Large intestine (tissue), 3 donors: Measurements from ENCODE around the gene AKNA. TPM values are rescaled to one million over a fixed set of nuclear protein-coding genes. Genes with fewer than 3 reads are reported as not detected.
"Not testable (repeated sequence)": the region's sequence is repeated elsewhere in the genome, so short reads cannot be mapped to it uniquely, and the experiment has no call there.

Experiments
- DNase-seq, 2 donors: peaks; one replicate each; pipeline versions ENCODE4 v3.0.0 to v3.0.0-alpha.2; 2013
- H3K27ac ChIP-seq: one replicate; pipeline ENCODE4 v1.5.1; 2013; ENCODE audit warnings: low read length
- H3K27me3 ChIP-seq: 2 replicates; pipeline ENCODE4 v1.6.1; 2013; ENCODE audit warnings: low read length; ENCODE audit not compliant: control insufficient read depth, insufficient read depth
- H3K36me3 ChIP-seq: 2 replicates; pipeline ENCODE4 v1.6.1; 2013; ENCODE audit warnings: low read length; ENCODE audit not compliant: control insufficient read depth, insufficient read depth
- H3K4me1 ChIP-seq: one replicate; pipeline ENCODE4 v1.6.1; 2013; ENCODE audit warnings: low read length; ENCODE audit not compliant: control insufficient read depth, insufficient read depth
- H3K4me3 ChIP-seq: one replicate; pipeline ENCODE4 v1.5.1; 2013; ENCODE audit warnings: low read length
- H3K9me3 ChIP-seq: one replicate; pipeline ENCODE4 v1.6.1; 2013; ENCODE audit warnings: mild to moderate bottlenecking, low read depth, low read length, moderate library complexity; ENCODE audit not compliant: control insufficient read depth
- WGBS: methylation state at CpG from one replicate; pipeline ENCODE4 v1.1.5; 2013; ENCODE audit warnings: low lambda C conversion rate; ENCODE audit not compliant: insufficient coverage; 5-methylcytosine and 5-hydroxymethylcytosine counted together
- polyA plus RNA-seq: library from polyadenylated mRNA; unstranded; fragments of 120-200 nt; gene quantifications from one replicate; pipeline ENCODE4 v1.2.1, GENCODE V29; 2013

The AKNA gene
- polyA plus RNA-seq, 1 donor: 12.0 TPM

DNA sequence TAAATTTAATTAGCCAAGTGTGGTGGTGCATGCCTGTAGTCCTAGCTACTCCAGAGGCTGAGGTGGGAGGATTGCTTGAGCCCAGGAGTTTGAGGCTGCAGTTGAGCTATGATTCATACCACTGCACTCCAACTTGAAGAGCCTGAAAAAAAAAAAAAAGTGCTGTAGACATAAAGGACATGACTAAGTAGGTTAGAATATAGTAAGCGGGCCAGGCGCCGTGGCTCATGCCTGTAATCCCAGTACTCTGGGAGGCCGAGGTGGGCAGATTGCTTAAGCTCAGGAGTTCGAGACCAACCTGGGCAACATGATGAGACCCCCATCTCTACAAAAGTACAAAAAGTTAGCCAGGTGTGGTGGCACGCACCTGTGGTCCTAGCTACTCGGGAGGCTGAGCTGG, 67.1 kb downstream of the AKNA start:
- not testable (repeated sequence) for H3K9me3 ChIP-seq, DNase-seq, H3K27ac ChIP-seq, H3K4me3 ChIP-seq, H3K27me3 ChIP-seq, H3K36me3 ChIP-seq, H3K4me1 ChIP-seq
- no CpG with 5 or more reads among the region's 7 CpGs for WGBS

DNA sequence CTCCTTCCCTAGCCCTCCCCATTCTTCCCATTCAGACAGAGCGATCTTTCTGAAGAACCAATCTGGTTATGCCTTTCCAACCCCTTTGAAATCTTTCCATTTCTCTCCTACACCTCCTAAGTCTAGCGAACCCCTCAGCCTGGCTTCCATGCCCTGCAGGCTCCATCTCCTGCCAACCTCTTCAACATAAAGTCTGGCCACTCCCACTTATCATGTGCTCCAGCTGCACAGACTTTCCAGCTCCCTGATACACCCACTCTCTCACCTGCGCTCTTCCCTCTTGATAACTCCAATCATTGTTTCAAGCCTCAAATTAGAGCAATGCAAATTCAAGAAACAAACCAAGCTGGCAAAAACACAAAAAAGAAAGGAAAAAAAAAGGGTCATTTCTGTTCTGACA, 68.6 kb downstream of the AKNA start:
- WGBS: no CpG with 5 or more reads among the region's 3 CpGs
- peaks cover 2% of the 10 kb centered on the region for H3K4me1 ChIP-seq
- H3K27me3 ChIP-seq: no peaks in the 10 kb centered on the region
- no peak overlapping the region for H3K27ac ChIP-seq
- no peaks in the 10 kb centered on the region for H3K36me3 ChIP-seq
- no peaks in the 10 kb centered on the region for H3K9me3 ChIP-seq
- H3K4me3 ChIP-seq: no peak overlapping the region
- DNase-seq: no peak

DNA sequence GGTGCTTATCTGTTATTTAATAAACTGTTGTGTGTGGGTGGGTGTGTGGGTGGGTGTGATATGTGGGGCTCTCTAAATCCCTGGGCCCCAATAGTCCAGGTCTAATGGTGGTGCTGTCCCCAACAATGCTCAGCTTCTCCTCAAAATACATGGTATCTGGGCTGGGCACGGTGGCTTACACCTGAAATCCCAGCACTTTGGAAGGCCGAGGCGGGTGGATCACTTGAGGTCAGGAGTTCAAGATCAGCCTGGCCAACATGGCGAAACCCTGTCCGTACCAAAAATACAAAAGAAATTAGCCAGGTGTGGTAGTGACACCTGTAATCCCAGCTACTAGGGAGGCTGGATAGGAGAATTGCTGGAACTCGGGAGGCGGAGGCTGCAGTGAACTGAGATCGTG, 69.4 kb downstream of the AKNA start:
- Histone ChIP-seq H3K27me3 (no peaks in the 10 kb centered on the region), H3K9me3 (no peaks in the 10 kb centered on the region), H3K27ac (no peak overlapping the region), H3K36me3 (no peaks in the 10 kb centered on the region), H3K4me1 (peaks cover 2% of the 10 kb centered on the region), H3K4me3 (no peak overlapping the region)
- no CpG with 5 or more reads among the region's 8 CpGs for WGBS
- no peak for DNase-seq

DNA sequence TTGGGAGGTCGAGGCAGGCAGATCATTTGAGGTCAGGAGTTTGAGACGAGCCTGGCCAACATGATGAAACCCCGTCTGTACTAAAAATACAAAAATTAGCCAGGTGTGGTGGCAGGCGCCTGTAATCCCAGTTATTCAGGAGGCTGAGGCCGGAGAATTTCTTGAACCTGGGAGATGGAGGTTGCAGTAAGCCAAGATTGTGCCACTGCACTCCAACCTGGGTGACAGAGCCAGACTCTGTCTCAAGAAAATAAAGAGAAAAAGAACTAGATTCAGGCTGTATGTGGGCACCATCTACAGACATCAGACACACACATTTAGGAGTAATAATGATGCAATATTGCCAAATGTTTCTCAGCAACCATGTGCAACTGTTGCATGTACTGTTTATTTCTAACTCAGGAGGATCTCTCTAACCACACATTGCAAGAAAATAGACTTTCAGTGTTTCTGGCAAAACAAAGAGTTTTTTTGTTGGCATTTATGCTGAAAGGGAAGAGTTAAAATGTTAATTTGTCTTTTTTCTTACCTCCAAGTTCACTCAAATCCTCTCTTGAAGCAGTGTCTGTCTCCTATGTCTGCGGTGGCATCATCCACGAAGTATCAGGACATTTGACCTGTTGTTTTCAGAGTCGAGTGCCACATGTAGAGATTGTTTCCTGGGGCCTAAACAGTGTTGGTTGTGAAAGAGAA, 70.0 kb downstream of the AKNA start:
- DNase-seq: no peak
- Histone ChIP-seq H3K27ac (no peak overlapping the region), H3K4me1 (peaks cover 2% of the 10 kb centered on the region)

DNA sequence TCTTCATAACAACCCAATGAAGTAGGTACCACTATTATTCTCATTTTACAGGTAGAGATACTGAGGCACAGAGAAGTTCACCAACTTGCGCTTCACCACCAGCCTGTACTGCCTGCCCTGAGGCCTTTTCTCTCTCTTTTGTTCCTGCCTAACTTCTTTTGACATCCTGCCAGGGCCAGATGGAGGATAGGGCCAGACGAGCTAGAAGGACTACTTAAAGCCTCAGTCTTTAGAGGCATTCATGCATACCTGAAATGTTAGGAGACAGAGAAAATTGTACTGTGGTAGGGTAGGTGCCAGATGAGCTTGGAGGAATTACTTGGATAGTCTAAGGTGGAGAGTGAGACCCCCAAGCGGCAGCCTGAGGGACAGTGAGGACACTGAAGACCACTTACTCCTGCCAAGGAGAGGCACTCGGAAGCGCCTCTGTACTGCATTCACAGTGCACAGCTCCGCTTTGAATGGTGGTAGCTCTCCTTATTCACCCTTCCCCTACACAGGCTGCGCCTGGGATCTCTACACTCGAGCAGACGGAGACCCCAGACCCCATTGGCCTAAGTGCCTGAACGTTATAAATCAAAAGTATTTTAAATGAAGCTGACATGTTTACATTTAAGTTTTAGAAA, 71.1 kb downstream of the AKNA start:
- no peak overlapping the region for H3K27ac ChIP-seq
- H3K9me3 ChIP-seq: no peaks in the 10 kb centered on the region
- peaks cover 4% of the 10 kb centered on the region for H3K36me3 ChIP-seq
- no CpG with 5 or more reads among the region's 10 CpGs for WGBS
- no peaks in the 10 kb centered on the region for H3K27me3 ChIP-seq
- H3K4me3 ChIP-seq: no peak overlapping the region
- no peaks in the 10 kb centered on the region for H3K4me1 ChIP-seq
- DNase-seq: no peak

More for the DNA sequence above, 70.0 kb downstream of the AKNA start:
- no peaks in the 10 kb centered on the region for H3K27me3 ChIP-seq
- WGBS: no CpG with 5 or more reads among the region's 8 CpGs
- H3K36me3 ChIP-seq: no peaks in the 10 kb centered on the region
- no peaks in the 10 kb centered on the region for H3K9me3 ChIP-seq
- no peak overlapping the region for H3K4me3 ChIP-seq

DNA sequence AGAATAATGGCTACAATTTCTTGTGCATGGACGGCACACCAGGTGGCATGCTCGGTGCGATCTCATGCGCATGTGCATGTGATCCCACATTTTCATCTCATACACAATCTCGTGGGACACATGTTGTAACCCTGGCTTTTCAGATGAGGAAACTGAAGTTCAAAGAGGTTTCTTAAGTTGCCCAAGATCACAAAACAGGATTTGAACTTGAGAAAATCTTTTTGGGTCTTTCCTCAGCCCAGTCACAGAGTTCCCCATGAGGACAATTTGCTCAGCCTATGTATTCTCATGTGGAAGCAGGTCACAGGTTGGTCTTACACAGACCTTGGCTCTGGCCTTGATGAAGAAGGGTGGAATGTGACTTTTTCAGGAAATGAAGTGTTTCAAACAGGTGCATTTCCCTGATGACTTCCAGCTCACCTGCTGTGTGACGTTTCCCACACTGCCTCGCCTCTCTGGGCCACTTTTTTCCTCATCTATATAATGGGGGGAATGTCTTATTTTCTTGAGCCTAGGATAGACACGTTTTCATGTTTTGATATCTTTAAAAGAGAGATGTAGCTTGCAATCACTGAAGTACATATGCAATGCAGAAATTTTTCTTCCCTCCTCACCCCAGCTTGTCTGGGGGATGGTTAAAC, 71.9 kb downstream of the AKNA start:
- H3K4me3 ChIP-seq: no peak overlapping the region
- H3K27ac ChIP-seq: no peak overlapping the region
- no peak for DNase-seq
- H3K4me1 ChIP-seq: no peaks in the 10 kb centered on the region
- WGBS: 82% methylated on average over 2 of the region's 8 CpGs
- peaks cover 11% of the 10 kb centered on the region for H3K36me3 ChIP-seq
- no peaks in the 10 kb centered on the region for H3K9me3 ChIP-seq
- H3K27me3 ChIP-seq: no peaks in the 10 kb centered on the region

DNA sequence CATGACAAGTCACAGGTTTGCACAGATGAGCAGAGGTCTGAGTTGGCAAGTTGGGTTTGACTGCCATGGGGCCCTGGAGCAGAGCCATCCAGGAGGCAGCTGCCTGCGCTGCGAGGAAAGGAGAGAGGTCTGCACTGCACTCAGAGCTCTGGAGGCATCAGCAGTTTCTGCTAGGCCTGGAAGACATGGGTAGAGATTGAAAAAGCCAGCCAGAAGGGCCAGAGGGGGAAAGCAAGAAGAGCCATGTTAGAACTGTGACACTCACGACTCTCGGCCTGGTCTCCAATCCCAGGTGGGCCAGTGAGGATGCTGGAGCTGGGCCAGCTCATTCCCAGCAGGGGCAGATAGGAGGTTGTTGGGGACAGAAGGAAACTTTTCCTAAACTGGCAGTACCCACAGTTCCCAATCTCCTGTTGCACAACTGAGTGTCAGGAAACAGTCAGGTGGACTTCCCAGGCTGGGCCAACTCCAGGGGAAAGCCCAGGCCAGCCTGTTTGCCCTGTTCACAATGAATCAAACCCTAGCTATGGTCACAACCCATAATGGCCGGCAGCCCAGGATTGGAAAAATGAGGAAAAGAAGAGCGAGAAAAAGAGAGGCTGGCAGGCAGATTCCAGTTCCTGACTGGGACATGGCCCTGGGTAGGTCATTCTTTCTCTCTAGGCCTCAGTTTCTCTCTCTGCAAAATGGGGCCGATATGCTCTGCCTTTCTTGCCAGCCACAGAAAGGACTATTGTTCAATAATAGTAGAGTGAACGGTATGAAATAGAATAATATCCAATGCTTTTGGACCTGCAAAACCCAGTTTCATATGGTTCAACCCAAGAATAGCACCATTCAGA, 72.7 kb downstream of the AKNA start:
- Histone ChIP-seq H3K9me3 (no peaks in the 10 kb centered on the region), H3K4me1 (no peaks in the 10 kb centered on the region), H3K4me3 (no peak overlapping the region), H3K27me3 (no peaks in the 10 kb centered on the region), H3K27ac (no peak overlapping the region), H3K36me3 (peaks cover 16% of the 10 kb centered on the region)
- no peak for DNase-seq
- no CpG with 5 or more reads among the region's 8 CpGs for WGBS

DNA sequence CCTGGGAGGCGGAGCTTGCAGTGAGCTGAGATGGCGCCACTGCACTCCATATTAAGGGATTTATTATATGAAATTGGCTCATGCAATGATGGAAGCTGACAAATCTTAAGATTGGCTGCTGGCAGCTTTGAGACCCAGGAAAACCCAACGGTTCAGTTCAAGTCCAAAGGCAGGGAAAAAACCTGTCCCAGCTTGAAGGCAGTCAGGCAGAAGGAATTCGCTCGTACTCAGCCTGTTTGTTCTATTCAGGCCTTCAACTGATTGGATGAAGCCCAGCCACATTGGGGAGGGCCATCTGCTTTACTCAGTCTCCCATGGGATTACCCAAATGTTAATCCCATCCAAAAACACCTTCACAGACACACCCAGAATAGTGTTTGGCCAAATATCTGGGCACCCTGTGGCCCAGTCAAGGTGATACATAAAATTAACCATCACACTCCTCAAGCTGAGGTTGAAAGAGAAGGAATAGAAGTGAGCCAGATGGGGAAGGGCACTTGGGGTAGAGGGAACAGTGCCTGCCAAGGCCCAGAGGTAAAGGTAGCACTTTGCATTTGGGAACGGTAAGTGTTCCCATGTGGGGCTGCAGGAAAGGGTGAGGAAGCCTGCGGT, 73.4 kb downstream of the AKNA start:
- no peak overlapping the region for H3K27ac ChIP-seq
- no CpG with 5 or more reads among the region's 7 CpGs for WGBS
- no peak for DNase-seq

DNA sequence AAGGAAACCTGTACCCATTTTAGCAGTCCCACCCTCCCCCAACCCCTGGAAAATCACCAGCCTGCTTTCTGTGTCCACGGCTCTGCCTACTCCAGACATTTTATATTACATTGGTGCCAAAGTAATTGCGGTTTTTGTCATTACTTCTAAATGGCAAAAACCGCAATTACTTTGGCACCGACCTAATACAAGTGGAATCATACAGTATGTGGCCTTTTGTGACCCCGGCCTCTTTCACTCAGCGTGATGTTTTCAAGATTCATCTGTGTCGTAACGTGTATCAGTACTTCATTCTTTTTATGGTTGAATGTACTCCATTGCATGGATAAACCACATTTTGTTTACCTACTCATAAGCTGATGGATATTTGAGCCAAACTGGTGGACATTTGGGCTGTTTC, 74.6 kb downstream of the AKNA start:
- WGBS: 80% methylated on average over 1 of the region's 8 CpGs
- Histone ChIP-seq H3K9me3 (no peaks in the 10 kb centered on the region), H3K4me1 (no peaks in the 10 kb centered on the region), H3K27me3 (no peaks in the 10 kb centered on the region), H3K27ac (no peak overlapping the region), H3K4me3 (no peak overlapping the region), H3K36me3 (peaks cover 28% of the 10 kb centered on the region)
- DNase-seq: no peak

More for the DNA sequence above, 73.4 kb downstream of the AKNA start:
- Histone ChIP-seq H3K9me3 (no peaks in the 10 kb centered on the region), H3K36me3 (peaks cover 16% of the 10 kb centered on the region), H3K4me3 (no peak overlapping the region), H3K4me1 (no peaks in the 10 kb centered on the region), H3K27me3 (no peaks in the 10 kb centered on the region)

DNA sequence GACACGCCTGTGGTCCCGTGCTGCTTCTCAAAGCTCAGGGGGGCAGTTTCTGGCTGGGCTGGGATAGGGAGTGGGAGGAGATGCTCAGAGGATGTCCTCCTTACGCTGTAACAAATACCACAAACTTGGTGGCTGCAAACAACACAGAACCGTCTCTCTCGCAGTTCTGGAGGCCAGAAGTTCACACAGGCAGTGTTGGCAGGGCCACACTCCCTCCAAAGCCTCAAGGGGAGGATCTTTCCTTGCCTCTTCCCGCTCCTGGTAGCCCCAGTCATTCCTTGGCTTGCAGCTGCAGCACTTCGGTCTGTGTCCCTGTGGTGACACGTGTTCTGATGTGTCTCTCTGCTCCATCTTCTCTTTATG, 75.3 kb downstream of the AKNA start:
- DNase-seq: no peak
- no CpG with 5 or more reads among the region's 8 CpGs for WGBS
- Histone ChIP-seq H3K27ac (no peak overlapping the region), H3K27me3 (no peaks in the 10 kb centered on the region), H3K9me3 (no peaks in the 10 kb centered on the region), H3K36me3 (peaks cover 35% of the 10 kb centered on the region), H3K4me1 (no peaks in the 10 kb centered on the region), H3K4me3 (no peak overlapping the region)
